ENCODE results near the gene CFAP43. TPM values are rescaled to one million over a fixed set of nuclear protein-coding genes. Genes with fewer than 3 reads are reported as not detected.

The CFAP43 gene
- total and polyA plus RNA-seq, 9 of the 15 experiments (the other 6 are each of a cell fraction or from before 2014, with no cell fraction given) = 0.07 to 0.86 (median 0.11) TPM; not detected in 1

DNA sequence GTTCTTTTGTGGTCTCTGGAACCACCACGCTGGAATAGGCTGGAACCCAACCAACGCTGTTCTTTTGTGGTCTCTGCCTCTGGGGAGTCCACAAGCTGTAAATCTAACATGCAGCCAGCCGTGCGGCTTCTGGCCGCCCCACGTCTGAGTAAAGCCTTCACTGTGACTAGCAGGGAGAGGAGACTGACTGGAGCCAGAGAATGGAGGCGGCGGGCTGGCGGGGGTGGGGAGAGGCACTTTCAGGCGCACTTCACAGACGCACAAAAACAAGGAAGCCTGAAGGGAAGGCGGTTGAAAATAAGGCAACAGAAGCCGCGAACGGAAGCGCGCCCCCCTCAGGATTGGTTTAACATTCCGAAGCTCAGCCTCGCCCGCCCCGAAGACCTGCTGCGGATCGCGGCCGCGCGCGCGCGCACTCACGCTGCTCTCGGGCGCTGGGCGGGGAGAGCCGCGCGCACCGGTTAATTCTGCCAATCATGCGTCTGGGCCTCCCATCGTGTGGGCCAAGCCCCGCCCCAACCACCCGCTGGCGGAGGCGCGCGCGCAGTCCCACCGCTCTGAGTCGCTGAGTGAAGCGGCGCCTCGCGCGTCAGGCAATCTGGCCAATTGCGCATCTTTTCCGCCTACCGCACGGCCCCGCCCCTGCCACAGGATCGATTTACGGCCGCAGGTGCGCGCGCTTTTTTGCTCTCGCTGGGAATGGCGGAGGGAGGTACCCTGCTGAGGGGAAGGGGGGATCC is 110.5 kb downstream of the CFAP43 start, which contains the start of gene SFR1 (continued):
- TF ChIP-seq EWSR1 (IDR thresholded peaks at IDR 0.05; ENCODE audit: borderline replicate concordance, low read depth, partially characterized antibody) (no peak), ZNF507 (tag; conservative IDR thresholded peaks at IDR 0.05) (no peak), KLF6 (CRISPR knock-in tag; IDR thresholded peaks at IDR 0.05; ENCODE audit: borderline replicate concordance) (no peak), FOXM1 (IDR thresholded peaks at IDR 0.05; ENCODE audit: low read depth) (peak; percentile 30; the same call in 1 of the 2 replicates), FOXM1 (CRISPR knock-in tag; IDR thresholded peaks at IDR 0.05; ENCODE audit: low read depth) (no peak), CREM (IDR thresholded peaks at IDR 0.05; ENCODE audit: low read depth) (peak; percentile 92), ZNF140 (CRISPR knock-in tag; IDR thresholded peaks at IDR 0.05) (no peak), ESRRB (CRISPR knock-in tag; IDR thresholded peaks at IDR 0.05; ENCODE audit: borderline replicate concordance) (no peak), MYNN (IDR thresholded peaks at IDR 0.05) (no peak), MYNN (CRISPR knock-in tag; IDR thresholded peaks at IDR 0.05) (no peak), NFIC (IDR thresholded peaks at IDR 0.05) (peak; percentile 19; the same call in 1 of the 2 replicates), ZNF263 (CRISPR knock-in tag; IDR thresholded peaks at IDR 0.05; ENCODE audit: borderline replicate concordance) (no peak), DNMT1 (IDR thresholded peaks at IDR 0.05) (no peak), HLTF (IDR thresholded peaks at IDR 0.05) (no peak), GABPB1 (CRISPR knock-in tag; IDR thresholded peaks at IDR 0.05) (peak; percentile 77), ZSCAN32 (CRISPR knock-in tag; IDR thresholded peaks at IDR 0.05) (no peak)
- TF ChIP-seq, protein P1, sequence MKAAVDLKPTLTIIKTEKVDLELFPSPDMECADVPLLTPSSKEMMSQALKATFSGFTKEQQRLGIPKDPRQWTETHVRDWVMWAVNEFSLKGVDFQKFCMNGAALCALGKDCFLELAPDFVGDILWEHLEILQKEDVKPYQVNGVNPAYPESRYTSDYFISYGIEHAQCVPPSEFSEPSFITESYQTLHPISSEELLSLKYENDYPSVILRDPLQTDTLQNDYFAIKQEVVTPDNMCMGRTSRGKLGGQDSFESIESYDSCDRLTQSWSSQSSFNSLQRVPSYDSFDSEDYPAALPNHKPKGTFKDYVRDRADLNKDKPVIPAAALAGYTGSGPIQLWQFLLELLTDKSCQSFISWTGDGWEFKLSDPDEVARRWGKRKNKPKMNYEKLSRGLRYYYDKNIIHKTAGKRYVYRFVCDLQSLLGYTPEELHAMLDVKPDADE (conservative IDR thresholded peaks at IDR 0.05; ENCODE audit: control insufficient read depth, low read depth, low read length) = peak; percentile 65
- TF ChIP-seq, protein P2, sequence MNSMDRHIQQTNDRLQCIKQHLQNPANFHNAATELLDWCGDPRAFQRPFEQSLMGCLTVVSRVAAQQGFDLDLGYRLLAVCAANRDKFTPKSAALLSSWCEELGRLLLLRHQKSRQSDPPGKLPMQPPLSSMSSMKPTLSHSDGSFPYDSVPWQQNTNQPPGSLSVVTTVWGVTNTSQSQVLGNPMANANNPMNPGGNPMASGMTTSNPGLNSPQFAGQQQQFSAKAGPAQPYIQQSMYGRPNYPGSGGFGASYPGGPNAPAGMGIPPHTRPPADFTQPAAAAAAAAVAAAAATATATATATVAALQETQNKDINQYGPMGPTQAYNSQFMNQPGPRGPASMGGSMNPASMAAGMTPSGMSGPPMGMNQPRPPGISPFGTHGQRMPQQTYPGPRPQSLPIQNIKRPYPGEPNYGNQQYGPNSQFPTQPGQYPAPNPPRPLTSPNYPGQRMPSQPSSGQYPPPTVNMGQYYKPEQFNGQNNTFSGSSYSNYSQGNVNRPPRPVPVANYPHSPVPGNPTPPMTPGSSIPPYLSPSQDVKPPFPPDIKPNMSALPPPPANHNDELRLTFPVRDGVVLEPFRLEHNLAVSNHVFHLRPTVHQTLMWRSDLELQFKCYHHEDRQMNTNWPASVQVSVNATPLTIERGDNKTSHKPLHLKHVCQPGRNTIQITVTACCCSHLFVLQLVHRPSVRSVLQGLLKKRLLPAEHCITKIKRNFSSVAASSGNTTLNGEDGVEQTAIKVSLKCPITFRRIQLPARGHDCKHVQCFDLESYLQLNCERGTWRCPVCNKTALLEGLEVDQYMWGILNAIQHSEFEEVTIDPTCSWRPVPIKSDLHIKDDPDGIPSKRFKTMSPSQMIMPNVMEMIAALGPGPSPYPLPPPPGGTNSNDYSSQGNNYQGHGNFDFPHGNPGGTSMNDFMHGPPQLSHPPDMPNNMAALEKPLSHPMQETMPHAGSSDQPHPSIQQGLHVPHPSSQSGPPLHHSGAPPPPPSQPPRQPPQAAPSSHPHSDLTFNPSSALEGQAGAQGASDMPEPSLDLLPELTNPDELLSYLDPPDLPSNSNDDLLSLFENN (IDR thresholded peaks at IDR 0.05; ENCODE audit: low read depth in 2 of 2, low read length in 2 of 2) = no peak
- TF ChIP-seq, protein P3, sequence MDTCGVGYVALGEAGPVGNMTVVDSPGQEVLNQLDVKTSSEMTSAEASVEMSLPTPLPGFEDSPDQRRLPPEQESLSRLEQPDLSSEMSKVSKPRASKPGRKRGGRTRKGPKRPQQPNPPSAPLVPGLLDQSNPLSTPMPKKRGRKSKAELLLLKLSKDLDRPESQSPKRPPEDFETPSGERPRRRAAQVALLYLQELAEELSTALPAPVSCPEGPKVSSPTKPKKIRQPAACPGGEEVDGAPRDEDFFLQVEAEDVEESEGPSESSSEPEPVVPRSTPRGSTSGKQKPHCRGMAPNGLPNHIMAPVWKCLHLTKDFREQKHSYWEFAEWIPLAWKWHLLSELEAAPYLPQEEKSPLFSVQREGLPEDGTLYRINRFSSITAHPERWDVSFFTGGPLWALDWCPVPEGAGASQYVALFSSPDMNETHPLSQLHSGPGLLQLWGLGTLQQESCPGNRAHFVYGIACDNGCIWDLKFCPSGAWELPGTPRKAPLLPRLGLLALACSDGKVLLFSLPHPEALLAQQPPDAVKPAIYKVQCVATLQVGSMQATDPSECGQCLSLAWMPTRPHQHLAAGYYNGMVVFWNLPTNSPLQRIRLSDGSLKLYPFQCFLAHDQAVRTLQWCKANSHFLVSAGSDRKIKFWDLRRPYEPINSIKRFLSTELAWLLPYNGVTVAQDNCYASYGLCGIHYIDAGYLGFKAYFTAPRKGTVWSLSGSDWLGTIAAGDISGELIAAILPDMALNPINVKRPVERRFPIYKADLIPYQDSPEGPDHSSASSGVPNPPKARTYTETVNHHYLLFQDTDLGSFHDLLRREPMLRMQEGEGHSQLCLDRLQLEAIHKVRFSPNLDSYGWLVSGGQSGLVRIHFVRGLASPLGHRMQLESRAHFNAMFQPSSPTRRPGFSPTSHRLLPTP (IDR thresholded peaks at IDR 0.05; ENCODE audit: borderline replicate concordance, extremely low read depth, insufficient read length) = no peak
- TF ChIP-seq, protein P4, sequence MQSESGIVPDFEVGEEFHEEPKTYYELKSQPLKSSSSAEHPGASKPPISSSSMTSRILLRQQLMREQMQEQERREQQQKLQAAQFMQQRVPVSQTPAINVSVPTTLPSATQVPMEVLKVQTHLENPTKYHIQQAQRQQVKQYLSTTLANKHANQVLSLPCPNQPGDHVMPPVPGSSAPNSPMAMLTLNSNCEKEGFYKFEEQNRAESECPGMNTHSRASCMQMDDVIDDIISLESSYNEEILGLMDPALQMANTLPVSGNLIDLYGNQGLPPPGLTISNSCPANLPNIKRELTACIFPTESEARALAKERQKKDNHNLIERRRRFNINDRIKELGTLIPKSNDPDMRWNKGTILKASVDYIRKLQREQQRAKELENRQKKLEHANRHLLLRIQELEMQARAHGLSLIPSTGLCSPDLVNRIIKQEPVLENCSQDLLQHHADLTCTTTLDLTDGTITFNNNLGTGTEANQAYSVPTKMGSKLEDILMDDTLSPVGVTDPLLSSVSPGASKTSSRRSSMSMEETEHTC (IDR thresholded peaks at IDR 0.05) = no peak
